Lower lobe of right lung (tissue), 2 donors: ENCODE measurements around the gene STN1. TPM values are rescaled to one million over a fixed set of nuclear protein-coding genes. Genes with fewer than 3 reads are reported as not detected.
A peak's percentile ranks its signal among the peaks of the same experiment; 100 is the strongest.
"Not testable (repeated sequence)": the region's sequence is repeated elsewhere in the genome, so short reads cannot be mapped to it uniquely, and the experiment has no call there.

ENCODE experiments used
- ATAC-seq, 2 donors: fragments of 200-7000 bp; cut with Tn5 transposase; one replicate each; pipeline ENCODE4 v1.9.1; 2020 to 2022; ENCODE audit warnings: mild to moderate bottlenecking in 2 of 2, moderate library complexity in 2 of 2
- DNase-seq: peaks from one replicate; pipeline ENCODE4 v3.0.0-alpha.2; 2020
- H3K27ac ChIP-seq: fragments of 200-600 bp; one replicate; pipeline ENCODE4 v1.8.0; 2022
- H3K27me3 ChIP-seq: fragments of 200-600 bp; one replicate; pipeline ENCODE4 v1.8.0; 2022; ENCODE audit warnings: low read depth
- H3K36me3 ChIP-seq: fragments of 200-600 bp; one replicate; pipeline ENCODE4 v1.8.0; 2022; ENCODE audit warnings: mild to moderate bottlenecking
- H3K4me1 ChIP-seq: fragments of 200-600 bp; one replicate; pipeline ENCODE4 v1.8.0; 2022
- H3K4me3 ChIP-seq: fragments of 200-600 bp; one replicate; pipeline ENCODE4 v1.8.0; 2022; ENCODE audit warnings: mild to moderate bottlenecking
- H3K9me3 ChIP-seq: fragments of 200-600 bp; one replicate; pipeline ENCODE4 v1.8.0; 2022
- intact Hi-C: fragments of 100-400 bp; cut with DNase I; formaldehyde crosslinking; loops from one replicate; pipeline ENCODE4 v1.11.0; 2022
- total RNA-seq: library from RNA; stranded (reverse); fragmentation: NEBNext Ultra II Directional; extraction: Animal tissue kit (Norgen Biotek cat#: 25700); gene quantifications from one replicate; pipeline ENCODE4 v1.2.1, GENCODE V29; 2021
- TF ChIP-seq, protein P1 (sequence below): fragments of 200-600 bp; IDR thresholded peaks from one replicate; pipeline ENCODE4 v1.8.0; 2022; ENCODE audit warnings: antibody characterized with exemption, mild to moderate bottlenecking
- donor health status: DM: no; HTN: yes; CAD: no; lungs with severe emphysema.

The STN1 gene
- total RNA-seq, 1 donor from 2014 or later = 37.0 TPM

DNA sequence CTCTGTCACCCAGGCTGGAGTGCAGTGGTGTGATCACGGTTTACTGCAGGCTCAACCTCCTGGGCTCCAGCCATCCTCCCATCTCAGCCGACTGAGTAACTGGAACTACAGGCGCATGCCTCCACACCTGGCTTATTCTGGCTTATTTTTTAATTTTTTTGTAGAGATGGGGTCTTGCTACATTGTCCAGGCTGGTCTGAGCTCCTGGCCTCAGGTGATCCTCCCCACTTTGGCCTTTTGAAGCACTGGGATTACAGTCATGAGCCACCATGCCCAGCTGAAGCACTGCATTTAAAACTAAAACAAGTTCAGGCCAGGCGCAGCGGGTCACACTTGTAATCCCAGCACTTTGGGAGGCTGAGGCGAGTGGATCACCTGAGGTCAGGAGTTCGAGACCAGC lies 70.6 kb downstream of the STN1 start:
- Histone ChIP-seq H3K27me3 (no peaks in the 10 kb centered on the region), H3K9me3 (no peaks in the 10 kb centered on the region), H3K4me3 (no peak overlapping the region), H3K36me3 (no peaks in the 10 kb centered on the region), H3K27ac (no peak overlapping the region), H3K4me1 (peaks cover 67% of the 10 kb centered on the region)
- intact Hi-C loops = no loop called here
- TF ChIP-seq, protein P1, sequence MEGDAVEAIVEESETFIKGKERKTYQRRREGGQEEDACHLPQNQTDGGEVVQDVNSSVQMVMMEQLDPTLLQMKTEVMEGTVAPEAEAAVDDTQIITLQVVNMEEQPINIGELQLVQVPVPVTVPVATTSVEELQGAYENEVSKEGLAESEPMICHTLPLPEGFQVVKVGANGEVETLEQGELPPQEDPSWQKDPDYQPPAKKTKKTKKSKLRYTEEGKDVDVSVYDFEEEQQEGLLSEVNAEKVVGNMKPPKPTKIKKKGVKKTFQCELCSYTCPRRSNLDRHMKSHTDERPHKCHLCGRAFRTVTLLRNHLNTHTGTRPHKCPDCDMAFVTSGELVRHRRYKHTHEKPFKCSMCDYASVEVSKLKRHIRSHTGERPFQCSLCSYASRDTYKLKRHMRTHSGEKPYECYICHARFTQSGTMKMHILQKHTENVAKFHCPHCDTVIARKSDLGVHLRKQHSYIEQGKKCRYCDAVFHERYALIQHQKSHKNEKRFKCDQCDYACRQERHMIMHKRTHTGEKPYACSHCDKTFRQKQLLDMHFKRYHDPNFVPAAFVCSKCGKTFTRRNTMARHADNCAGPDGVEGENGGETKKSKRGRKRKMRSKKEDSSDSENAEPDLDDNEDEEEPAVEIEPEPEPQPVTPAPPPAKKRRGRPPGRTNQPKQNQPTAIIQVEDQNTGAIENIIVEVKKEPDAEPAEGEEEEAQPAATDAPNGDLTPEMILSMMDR = no peak
- ATAC-seq (no peak), DNase-seq (no peak)

DNA sequence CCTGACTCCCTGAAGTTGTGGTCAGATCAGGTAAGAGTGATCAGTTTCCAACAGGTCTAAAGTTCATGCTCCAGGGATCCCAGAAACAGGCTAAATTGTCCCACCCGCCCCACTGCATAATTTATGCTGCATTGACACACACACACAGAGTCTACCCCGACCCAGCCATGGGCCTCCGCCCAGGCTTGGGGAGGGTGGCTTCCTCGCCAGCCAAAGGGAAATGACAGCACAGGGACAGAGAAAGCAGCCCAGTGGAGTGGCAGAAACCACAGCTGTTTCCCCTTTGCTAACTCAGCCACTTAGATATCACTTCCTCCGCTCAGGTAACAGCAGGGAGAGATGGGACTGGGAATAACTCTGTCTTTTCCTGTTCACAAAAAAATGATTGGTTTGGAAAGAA lies 72.0 kb downstream of the STN1 start:
- Histone ChIP-seq H3K36me3 (no peaks in the 10 kb centered on the region), H3K27me3 (no peaks in the 10 kb centered on the region), H3K4me3 (no peak overlapping the region), H3K27ac (no peak overlapping the region), H3K4me1 (peaks cover 57% of the 10 kb centered on the region), H3K9me3 (no peaks in the 10 kb centered on the region)
- intact Hi-C loops = no loop called here
- DNase-seq (no peak), ATAC-seq (peak; percentile 39 to 71)
- TF ChIP-seq, protein P1 = no peak

DNA sequence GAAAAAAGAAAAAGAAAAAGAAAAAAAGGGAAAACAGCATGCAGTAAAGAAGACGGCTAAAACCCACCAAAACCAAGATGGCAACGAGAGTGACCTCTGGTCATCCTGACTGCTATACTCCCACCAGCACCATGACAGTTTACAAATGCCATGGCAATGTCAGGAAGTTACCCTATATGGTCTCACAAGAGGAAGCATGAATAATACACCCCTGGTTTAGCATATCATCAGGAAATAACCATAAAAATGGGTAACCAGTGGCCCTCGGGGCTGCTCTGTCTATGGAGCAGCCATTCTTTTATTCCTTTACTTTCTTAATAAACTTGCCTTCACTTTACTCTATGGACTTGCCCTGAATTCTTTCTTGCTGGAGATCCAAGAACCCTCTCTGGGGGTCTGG lies 72.6 kb downstream of the STN1 start:
- H3K36me3 ChIP-seq, ATAC-seq, H3K27ac ChIP-seq, H3K9me3 ChIP-seq, H3K4me3 ChIP-seq, DNase-seq, H3K27me3 ChIP-seq, intact Hi-C loops: not testable (repeated sequence)
- peaks cover 57% of the 10 kb centered on the region for H3K4me1 ChIP-seq

DNA sequence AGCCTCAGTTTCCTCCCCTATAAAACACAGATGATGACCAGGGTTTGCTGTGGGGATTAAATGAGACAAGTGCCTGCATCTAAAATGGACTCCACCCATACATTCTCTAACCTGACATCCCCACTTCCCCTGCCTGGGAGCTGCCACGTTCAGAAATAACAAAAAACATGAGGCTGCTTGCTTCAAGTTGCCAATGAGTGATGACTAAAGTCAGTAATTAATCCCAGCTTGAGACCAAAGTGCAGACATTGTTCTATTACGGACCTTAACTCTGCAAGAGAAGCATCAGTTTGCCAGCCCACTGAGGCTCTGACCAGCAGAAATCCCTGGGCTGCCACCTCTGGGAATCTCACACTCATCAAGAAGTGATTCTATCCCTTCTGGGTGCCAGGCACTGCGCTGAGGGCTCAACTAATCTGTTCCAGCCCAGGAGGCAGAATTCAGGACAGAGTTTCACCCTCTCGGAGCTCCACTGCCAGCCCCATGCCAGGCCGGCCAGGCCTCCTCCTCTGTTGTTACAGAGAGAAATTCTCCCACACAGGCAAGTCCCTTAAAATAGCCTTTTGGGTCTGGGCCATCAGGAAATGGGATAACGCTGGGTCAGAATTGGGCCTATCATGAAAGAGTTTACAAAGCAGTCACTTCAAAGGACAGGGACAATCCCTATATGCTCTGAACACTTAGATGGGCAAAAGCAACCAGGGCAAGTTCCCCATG lies 74.0 kb downstream of the STN1 start:
- peak in 1 of 2 donors; percentile 9 for ATAC-seq
- TF ChIP-seq, protein P1 = no peak
- Histone ChIP-seq H3K4me3 (no peak overlapping the region), H3K36me3 (no peaks in the 10 kb centered on the region), H3K4me1 (peaks cover 52% of the 10 kb centered on the region), H3K27me3 (no peaks in the 10 kb centered on the region), H3K9me3 (no peaks in the 10 kb centered on the region), H3K27ac (peak overlapping the region; percentile 41)
- intact Hi-C loops = no loop called here
- DNase-seq = no peak

DNA sequence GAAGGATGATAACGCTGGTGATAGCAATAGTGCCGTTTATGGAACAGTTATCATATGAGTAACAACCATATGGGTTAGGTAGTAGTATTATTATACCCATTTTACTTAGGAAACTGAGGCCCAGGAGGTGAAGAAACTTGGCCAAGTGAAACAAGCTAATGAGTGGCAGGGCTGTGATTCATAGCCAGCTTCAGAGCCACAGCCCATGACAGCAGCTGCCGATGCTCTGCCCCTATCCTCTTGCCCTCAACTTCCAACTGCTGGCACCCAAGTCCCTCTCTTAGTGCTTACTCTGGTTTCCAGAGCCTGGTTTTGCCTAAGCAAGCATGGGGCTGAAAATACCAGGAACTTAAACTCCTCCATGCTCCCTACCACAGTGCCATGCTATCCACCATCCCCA lies 74.9 kb downstream of the STN1 start:
- Histone ChIP-seq H3K9me3 (no peaks in the 10 kb centered on the region), H3K4me3 (no peak overlapping the region), H3K27me3 (no peaks in the 10 kb centered on the region), H3K36me3 (no peaks in the 10 kb centered on the region), H3K27ac (no peak overlapping the region), H3K4me1 (peaks cover 49% of the 10 kb centered on the region)
- intact Hi-C loops = no loop called here
- ATAC-seq (no peak), DNase-seq (no peak)
- TF ChIP-seq, protein P1 = no peak

DNA sequence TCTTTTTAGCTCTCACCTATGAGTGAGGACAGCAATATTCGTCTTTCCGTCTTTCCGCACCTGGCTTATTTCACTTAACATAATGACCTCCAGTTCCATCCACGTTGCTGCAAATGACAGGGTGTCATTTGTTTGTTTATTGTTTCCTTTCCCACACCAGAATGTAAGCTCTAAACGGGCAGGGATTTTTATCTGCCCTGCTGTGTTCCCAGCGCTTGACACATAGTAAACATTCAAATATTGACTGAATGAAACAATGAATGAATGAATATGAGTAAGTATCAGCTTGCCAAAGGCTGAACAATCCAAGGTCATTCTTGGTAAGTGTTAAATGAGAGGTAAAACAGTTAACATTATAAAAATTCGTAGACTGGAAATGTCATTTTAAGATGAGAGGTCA lies 75.4 kb downstream of the STN1 start:
- no peak overlapping the region for H3K27ac ChIP-seq
- intact Hi-C loops = no loop called here
- no peak for ATAC-seq
- TF ChIP-seq, protein P1 = no peak
- peaks cover 49% of the 10 kb centered on the region for H3K4me1 ChIP-seq
- H3K9me3 ChIP-seq = no peaks in the 10 kb centered on the region
- no peaks in the 10 kb centered on the region for H3K27me3 ChIP-seq
- DNase-seq = no peak
- no peaks in the 10 kb centered on the region for H3K36me3 ChIP-seq
- no peak overlapping the region for H3K4me3 ChIP-seq
